H1 (cell line): Measurements from ENCODE around the gene ALOX5. TPM values are rescaled to one million over a fixed set of nuclear protein-coding genes. Genes with fewer than 3 reads are reported as not detected.

Experiments
- ATF3 ChIP-seq: IDR thresholded peaks from 2 replicates; pipeline ENCODE4 v1.6.1; 2011; ENCODE audit warnings: low read depth, mild to moderate bottlenecking, low read length; ENCODE audit not compliant: insufficient read depth
- BACH1 ChIP-seq: IDR thresholded peaks from 2 replicates; pipeline ENCODE4 v1.6.1; 2012; ENCODE audit warnings: low read length, improper control_type of control experiment
- CHD7 ChIP-seq: fragments of 300-600 bp; sonication (generic); IDR thresholded peaks from 2 replicates; pipeline ENCODE4 v1.7.1; 2012; ENCODE audit warnings: low read length, moderate library complexity, mild to moderate bottlenecking, inconsistent platforms; ENCODE audit not compliant: insufficient replicate concordance
- CREB1 ChIP-seq: IDR thresholded peaks from 2 replicates; pipeline ENCODE4 v1.6.1; 2012; ENCODE audit warnings: inconsistent platforms
- FOSL1 ChIP-seq: IDR thresholded peaks from 2 replicates; pipeline ENCODE4 v1.6.1; 2011; ENCODE audit warnings: mild to moderate bottlenecking, low read depth, low read length, moderate library complexity; ENCODE audit not compliant: insufficient read depth
- GABPA ChIP-seq: IDR thresholded peaks from 2 replicates; pipeline ENCODE4 v1.6.1; 2011; ENCODE audit warnings: mild to moderate bottlenecking, low read length, moderate library complexity, borderline replicate concordance; ENCODE audit not compliant: insufficient read depth
- SIX5 ChIP-seq: IDR thresholded peaks from 2 replicates; pipeline ENCODE4 v1.6.1; 2011; ENCODE audit warnings: mild to moderate bottlenecking, low read depth, low read length
- polyA plus RNA-seq, 7 experiments: library from polyadenylated mRNA; depleted of rRNA in 3 of 7; stranded (reverse) in 5 of 7; unstranded in 2 of 7; fragments of >200 nt in 5 of 7; fragments of 200-250 nt in 2 of 7; gene quantifications; 1 replicate in 5 of 7; 2 replicates in 1 of 7; 4 replicates in 1 of 7; pipeline versions ENCODE4 v1.2.1 to v1.2.3, GENCODE V29; 2011 to 2013; ENCODE audit warnings: missing spikeins in 2 of 7, mixed read lengths in 2 of 7
- total RNA-seq: library from RNA; stranded (reverse); fragmentation: NEBNext Ultra II Directional; extraction: Animal tissue kit (Norgen Biotek cat#: 25700); gene quantifications from 2 replicates; pipeline ENCODE4 v1.2.1, GENCODE V29; 2021

The ALOX5 gene
- total and polyA plus RNA-seq, 2 of the 8 experiments (the other 6 are each of a cell fraction or from before 2014, with no cell fraction given) = 1.6 to 3.8 TPM

GRCh38 chr10:45410807-45411606 is 37.0 kb downstream of the ALOX5 start (continued):
- TF ChIP-seq SIX5 (no peak), ATF3 (no peak), CREB1 (no peak), CHD7 (no peak), FOSL1 (no peak), BACH1 (no peak), GABPA (no peak)
